HepG2 (cell line): Measurements from ENCODE around the gene ALPI.

Source experiments
- CHD4 ChIP-seq: fragments of 200-600 bp; sonication (generic); IDR thresholded peaks from 2 replicates; pipeline ENCODE4 v1.7.0; 2017; ENCODE audit warnings: mild to moderate bottlenecking, low read length, borderline replicate concordance
- CREM ChIP-seq, 2 experiments: sonication (generic) in 1 of 2; formaldehyde crosslinking in 1 of 2; IDR thresholded peaks; 2 replicates each; pipeline versions ENCODE4 v1.4.0 to v1.6.1; 2016 to 2020; ENCODE audit warnings: antibody characterized with exemption in 1 of 2, mild to moderate bottlenecking in 1 of 2, missing genetic modification reagents in 1 of 2
- CTCF ChIP-seq: sonication (generic); formaldehyde crosslinking; IDR thresholded peaks from 2 replicates; pipeline ENCODE4 v1.5.0; 2020; ENCODE audit warnings: mild to moderate bottlenecking, missing genetic modification reagents, moderate library complexity
- HNRNPH1 ChIP-seq: fragments of 200-400 bp; formaldehyde crosslinking; optimal IDR thresholded peaks from 2 replicates; pipeline ENCODE3; 2017; ENCODE audit warnings: mild to moderate bottlenecking, low read depth, low read length
- JUNB ChIP-seq: sonication (generic); formaldehyde crosslinking; IDR thresholded peaks from 2 replicates; pipeline ENCODE4 v1.8.0; 2022; ENCODE audit warnings: missing genetic modification reagents, mild to moderate bottlenecking, borderline replicate concordance
- KAT2B ChIP-seq: fragments of 150-350 bp; IDR thresholded peaks from 2 replicates; pipeline ENCODE4 v1.6.1; 2014; ENCODE audit warnings: low read depth, low read length, borderline replicate concordance
- POLR2A ChIP-seq, 2 experiments: IDR thresholded peaks; 2 replicates each; pipeline ENCODE4 v1.6.1; 2011; ENCODE audit warnings: low read depth in 2 of 2, low read length in 2 of 2, mild to moderate bottlenecking in 1 of 2, moderate library complexity in 1 of 2; ENCODE audit not compliant: insufficient read depth in 1 of 2
- TBX2 ChIP-seq: sonication (generic); formaldehyde crosslinking; IDR thresholded peaks from 2 replicates; pipeline ENCODE4 v1.5.0; 2020; ENCODE audit warnings: missing genetic modification reagents, mild to moderate bottlenecking, borderline replicate concordance
- XRCC5 ChIP-seq: fragments of 200-400 bp; formaldehyde crosslinking; optimal IDR thresholded peaks from 2 replicates; pipeline ENCODE3; 2017; ENCODE audit warnings: mild to moderate bottlenecking, low read length
- ZNF235 ChIP-seq: sonication (generic); formaldehyde crosslinking; IDR thresholded peaks from 2 replicates; pipeline ENCODE4 v1.8.1; 2023; ENCODE audit warnings: mild to moderate bottlenecking, missing genetic modification reagents, borderline replicate concordance

DNA sequence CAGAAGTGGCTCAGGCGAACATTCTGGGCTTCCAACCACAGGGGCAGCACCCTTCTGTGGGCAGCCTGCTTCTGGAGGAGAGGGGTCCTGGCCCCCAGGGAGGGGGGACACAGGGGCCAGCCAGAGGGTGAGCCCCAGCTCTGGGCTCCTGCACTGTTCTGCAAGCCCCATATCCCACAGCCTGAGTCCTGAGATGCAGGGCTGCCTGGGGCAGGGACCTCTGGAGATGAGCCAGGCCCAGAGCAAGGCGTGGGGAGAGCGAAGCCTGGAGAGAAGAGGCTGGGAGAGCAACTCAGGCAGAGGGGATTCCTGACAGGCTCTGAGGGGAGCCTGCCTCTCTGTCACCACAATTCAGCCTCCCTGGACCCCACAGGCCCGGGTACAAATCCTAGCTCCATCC, 50.8 kb downstream of the ALPI start:
- TF ChIP-seq CTCF (CRISPR knock-in tag) (no peak), ZNF235 (no peak), JUNB (CRISPR knock-in tag) (no peak), XRCC5 (no peak), KAT2B (no peak), HNRNPH1 (no peak), CREM (IDR thresholded peaks at IDR 0.05) (no peak), CREM (CRISPR knock-in tag; IDR thresholded peaks at IDR 0.05) (no peak), POLR2A (IDR thresholded peaks at IDR 0.05; ENCODE audit: insufficient read depth in 1 of 2, low read depth in 2 of 2, low read length in 2 of 2) (no peak), TBX2 (CRISPR knock-in tag) (no peak), CHD4 (no peak)
